C4-2B (cell line): ENCODE results near the gene PPP2R5A.

Experiments used
- H3K27ac ChIP-seq: fragments of 450-650 bp; 2 replicates; pipeline ENCODE4 v1.5.1; 2017
- ZFX ChIP-seq: fragments of 450-650 bp; IDR thresholded peaks from 2 replicates; pipeline ENCODE4 v1.6.1; 2017
- TF ChIP-seq, protein P1 (sequence below): fragments of 450-650 bp; conservative IDR thresholded peaks from 2 replicates; pipeline ENCODE4 v1.5.1; 2017; ENCODE audit warnings: mild to moderate bottlenecking

PPP2R5A gene

GRCh38 chr1:212344905-212345304 is 59.7 kb downstream of the PPP2R5A start:
- H3K27ac ChIP-seq, result no peak overlapping the region
- TF ChIP-seq ZFX, result no peak
- TF ChIP-seq, protein P1, sequence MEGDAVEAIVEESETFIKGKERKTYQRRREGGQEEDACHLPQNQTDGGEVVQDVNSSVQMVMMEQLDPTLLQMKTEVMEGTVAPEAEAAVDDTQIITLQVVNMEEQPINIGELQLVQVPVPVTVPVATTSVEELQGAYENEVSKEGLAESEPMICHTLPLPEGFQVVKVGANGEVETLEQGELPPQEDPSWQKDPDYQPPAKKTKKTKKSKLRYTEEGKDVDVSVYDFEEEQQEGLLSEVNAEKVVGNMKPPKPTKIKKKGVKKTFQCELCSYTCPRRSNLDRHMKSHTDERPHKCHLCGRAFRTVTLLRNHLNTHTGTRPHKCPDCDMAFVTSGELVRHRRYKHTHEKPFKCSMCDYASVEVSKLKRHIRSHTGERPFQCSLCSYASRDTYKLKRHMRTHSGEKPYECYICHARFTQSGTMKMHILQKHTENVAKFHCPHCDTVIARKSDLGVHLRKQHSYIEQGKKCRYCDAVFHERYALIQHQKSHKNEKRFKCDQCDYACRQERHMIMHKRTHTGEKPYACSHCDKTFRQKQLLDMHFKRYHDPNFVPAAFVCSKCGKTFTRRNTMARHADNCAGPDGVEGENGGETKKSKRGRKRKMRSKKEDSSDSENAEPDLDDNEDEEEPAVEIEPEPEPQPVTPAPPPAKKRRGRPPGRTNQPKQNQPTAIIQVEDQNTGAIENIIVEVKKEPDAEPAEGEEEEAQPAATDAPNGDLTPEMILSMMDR, result no peak

GRCh38 chr1:212346601-212347000 is 61.4 kb downstream of the PPP2R5A start:
- TF ChIP-seq ZFX, result no peak
- TF ChIP-seq, protein P1, result no peak
- H3K27ac ChIP-seq, result no peak overlapping the region

GRCh38 chr1:212351588-212352362 is 66.6 kb downstream of the PPP2R5A start:
- TF ChIP-seq, protein P1, result no peak
- TF ChIP-seq ZFX, result no peak
- H3K27ac ChIP-seq, result no peak overlapping the region

- no peak overlapping the region for H3K27ac ChIP-seq
- no peak for TF ChIP-seq ZFX
- TF ChIP-seq, protein P1, result no peak
Observed at GRCh38 chr1:212353181-212353580, 68.0 kb downstream of the PPP2R5A start.

- H3K27ac ChIP-seq, result no peak overlapping the region
- TF ChIP-seq, protein P1, result no peak
- no peak for TF ChIP-seq ZFX
Observed at GRCh38 chr1:212354464-212354863, 69.3 kb downstream of the PPP2R5A start.

DNA sequence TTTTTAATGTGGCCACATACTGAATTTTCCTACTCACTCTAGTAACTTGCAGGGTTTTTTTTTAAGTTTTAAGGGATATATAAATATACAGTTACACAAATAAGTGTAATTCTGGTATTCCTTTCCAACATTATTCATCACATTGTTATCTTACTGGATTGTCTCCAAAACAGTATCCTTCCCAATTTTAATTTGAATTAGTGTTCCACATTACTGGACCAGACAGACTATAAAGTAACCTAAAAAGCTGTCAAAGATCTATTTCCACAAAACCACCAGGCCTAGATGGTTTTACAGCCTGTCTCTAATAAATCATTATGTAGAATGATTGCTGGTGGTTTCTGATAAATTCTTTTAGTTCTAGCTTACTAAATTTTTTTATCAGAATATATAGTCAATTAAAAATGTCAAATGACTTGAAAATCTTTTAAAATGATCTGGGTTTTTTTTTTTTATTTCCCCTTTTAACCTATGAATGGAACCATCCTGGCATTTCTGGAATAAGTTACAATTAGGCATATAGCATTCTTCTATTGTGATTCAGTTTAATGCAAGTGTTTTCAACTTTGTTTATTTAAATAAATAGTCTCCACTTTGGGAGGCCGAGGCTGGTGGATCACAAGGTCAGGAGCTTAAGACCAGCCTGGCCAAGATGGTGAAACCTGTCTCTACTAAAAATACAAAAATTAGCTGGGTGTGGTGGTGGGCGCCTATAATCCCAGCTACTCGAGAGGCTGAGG is 70.2 kb downstream of the PPP2R5A start:
- TF ChIP-seq, protein P1, result no peak
- TF ChIP-seq ZFX, result no peak
- H3K27ac ChIP-seq, result no peak overlapping the region

- no peak overlapping the region for H3K27ac ChIP-seq
- no peak for TF ChIP-seq ZFX
- TF ChIP-seq, protein P1, result no peak
Observed at GRCh38 chr1:212359794-212360479, 74.7 kb downstream of the PPP2R5A start.
